GM12872 (cell line): ENCODE measurements around the gene MAP7D2.

ENCODE experiments used
- CTCF ChIP-seq: IDR thresholded peaks from 3 replicates; pipeline ENCODE4 v1.5.1; 2011; ENCODE audit warnings: low read depth, mild to moderate bottlenecking, low read length, moderate library complexity; ENCODE audit not compliant: insufficient read depth

Gene MAP7D2

GRCh38 chrX:20143111-20143510 lies 26.4 kb upstream of the MAP7D2 start:
- no peak for TF ChIP-seq CTCF

DNA sequence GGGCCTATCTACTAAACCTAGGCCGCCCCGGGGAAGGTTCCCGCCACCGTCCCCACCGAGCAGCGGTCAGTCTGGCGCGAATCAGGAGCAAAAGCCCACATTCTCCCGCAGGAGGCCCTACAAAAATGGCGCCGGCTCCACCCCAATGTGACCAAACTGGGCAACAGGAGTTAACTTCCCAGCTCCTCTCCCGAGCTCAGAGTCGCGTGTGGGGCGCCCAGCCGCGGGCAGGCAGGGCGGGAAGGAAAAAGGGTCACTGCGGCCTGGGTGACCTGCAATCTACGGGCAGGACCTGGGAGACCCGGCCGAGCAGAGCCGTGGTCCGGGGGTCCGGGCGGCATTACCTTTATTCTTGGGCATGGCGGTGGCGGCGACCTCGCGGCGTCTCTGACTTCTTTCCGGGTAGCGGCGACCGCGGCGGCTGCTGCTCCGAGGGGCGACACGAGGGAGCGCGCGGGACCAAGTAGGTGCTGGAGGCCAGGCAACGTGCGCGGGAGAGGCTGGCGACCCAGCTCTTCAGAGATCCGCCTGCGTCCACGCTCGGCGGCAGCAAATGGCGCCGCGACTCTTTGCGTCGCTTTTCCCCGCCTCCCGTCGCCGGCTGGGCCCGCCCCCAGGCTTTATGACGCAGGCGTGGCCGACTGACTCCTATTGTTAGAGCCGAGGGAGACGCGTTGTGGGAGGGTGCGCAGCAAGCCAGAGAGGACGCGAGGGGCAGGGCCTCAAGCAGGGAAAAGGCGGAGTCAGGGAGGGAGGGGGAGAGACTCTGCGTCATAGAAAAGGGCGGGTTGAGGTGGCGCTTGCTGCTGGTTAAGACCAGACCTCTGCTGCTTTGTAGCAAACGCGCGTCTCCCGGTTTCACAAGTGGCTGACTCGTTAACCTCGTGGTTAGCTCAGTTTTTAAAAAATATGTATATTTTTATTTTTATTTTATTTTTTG lies 24.8 kb upstream of the MAP7D2 start, which contains the start of gene EIF1AX:
Gene EIF1AX (minus strand): TSS at position 558 of the 940 bp plus-strand sequence. CDS start 198 bp downstream, at position 360.
- TF ChIP-seq CTCF, result no peak

DNA sequence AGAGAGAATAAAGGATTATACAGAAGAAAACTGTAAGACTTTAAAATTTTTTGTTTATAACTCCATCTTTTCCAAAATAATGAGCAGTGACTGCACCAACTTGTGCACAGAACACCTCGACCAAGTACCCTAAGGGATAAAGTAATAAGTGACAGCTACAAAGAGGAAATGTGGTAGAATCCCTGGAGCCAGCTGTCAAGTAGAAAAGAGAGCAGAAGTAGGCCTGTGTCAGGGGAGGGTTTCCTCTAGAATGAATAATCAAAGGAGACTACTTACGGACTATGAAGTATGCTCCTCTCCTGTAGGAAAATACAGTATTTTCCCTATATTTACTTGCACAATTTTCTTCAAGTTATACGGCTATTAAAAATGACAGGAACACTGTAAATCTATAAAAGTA lies 23.7 kb upstream of the MAP7D2 start:
- no peak for TF ChIP-seq CTCF

GRCh38 chrX:20139966-20140365 lies 23.3 kb upstream of the MAP7D2 start:
- TF ChIP-seq CTCF, result no peak

DNA sequence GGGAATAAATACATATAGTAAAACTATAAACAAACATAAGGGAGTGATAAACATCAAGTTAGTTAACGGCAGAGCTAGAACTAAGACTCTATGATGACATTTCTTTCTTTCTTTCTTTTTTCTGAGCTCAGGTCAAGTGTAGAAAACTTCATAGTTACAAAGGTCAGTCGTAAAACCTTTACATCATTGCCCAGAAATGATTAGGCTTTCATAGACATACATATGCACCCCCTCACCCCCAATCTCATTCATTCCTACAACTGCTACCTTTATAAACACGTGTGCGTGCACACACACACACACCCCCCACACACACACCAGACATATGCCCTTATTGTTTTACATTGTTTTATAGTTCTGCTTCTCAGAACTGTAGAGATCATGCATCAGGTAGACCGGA lies 19.2 kb upstream of the MAP7D2 start:
- TF ChIP-seq CTCF, result no peak

DNA sequence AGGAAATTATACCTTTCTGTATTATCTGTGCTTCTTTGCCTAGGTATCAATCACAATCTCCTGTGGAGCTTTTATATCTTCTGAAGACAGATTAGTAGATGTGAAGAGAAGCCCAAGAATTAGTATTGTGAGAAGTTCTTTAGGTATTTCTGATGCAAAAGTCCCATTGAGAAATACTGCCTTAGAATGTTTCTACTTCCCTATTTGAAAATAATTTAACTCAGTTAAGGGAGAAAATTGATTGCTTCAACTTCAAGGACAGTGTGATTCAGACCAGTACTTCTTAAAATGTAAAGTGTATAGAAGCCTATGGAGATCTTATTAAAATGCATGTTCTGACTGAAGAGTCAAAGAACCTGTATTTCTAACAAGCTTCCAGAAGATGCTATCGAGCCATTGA lies 16.0 kb upstream of the MAP7D2 start:
- TF ChIP-seq CTCF, result no peak

GRCh38 chrX:20130357-20130756 lies 13.7 kb upstream of the MAP7D2 start:
- no peak for TF ChIP-seq CTCF
